Tibial nerve (tissue), 3 donors: ENCODE measurements around the gene ZCCHC17.

Experiments
- POLR2A ChIP-seq, 2 donors: fragments of 450-650 bp; IDR thresholded peaks; one replicate each; pipeline ENCODE4 v1.6.1; 2017; ENCODE audit warnings: antibody characterized with exemption in 2 of 2, mild to moderate bottlenecking in 2 of 2, moderate library complexity in 2 of 2
- TF ChIP-seq, protein P1 (sequence below), 5 experiments: fragments of 200-600 bp in 3 of 5; fragments of 450-650 bp in 2 of 5; sonication (generic) in 3 of 5; IDR thresholded peaks; one replicate each; pipeline ENCODE4 v1.5.1; 2016 to 2019; ENCODE audit warnings: antibody characterized with exemption in 5 of 5, mild to moderate bottlenecking in 3 of 5, moderate library complexity in 2 of 5

DNA sequence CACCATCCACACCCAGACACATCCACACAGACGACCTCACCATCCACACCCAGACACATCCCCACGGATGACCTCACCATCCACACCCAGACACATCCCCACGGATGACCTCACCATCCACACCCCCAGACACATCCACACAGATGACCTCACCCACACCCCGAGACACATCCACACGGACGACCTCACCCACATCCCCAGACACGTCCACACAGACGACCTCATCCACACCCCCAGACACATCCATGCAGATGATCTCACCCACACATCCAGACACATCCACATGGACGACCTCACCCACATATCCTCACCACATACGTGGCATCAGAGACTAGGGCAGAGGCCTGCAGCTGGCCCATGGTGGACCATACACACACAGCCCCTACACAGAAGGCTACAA, 90.8 kb downstream of the ZCCHC17 start:
- TF ChIP-seq, protein P1, sequence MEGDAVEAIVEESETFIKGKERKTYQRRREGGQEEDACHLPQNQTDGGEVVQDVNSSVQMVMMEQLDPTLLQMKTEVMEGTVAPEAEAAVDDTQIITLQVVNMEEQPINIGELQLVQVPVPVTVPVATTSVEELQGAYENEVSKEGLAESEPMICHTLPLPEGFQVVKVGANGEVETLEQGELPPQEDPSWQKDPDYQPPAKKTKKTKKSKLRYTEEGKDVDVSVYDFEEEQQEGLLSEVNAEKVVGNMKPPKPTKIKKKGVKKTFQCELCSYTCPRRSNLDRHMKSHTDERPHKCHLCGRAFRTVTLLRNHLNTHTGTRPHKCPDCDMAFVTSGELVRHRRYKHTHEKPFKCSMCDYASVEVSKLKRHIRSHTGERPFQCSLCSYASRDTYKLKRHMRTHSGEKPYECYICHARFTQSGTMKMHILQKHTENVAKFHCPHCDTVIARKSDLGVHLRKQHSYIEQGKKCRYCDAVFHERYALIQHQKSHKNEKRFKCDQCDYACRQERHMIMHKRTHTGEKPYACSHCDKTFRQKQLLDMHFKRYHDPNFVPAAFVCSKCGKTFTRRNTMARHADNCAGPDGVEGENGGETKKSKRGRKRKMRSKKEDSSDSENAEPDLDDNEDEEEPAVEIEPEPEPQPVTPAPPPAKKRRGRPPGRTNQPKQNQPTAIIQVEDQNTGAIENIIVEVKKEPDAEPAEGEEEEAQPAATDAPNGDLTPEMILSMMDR (IDR thresholded peaks at IDR 0.05): no peak
- no peak for TF ChIP-seq POLR2A (IDR thresholded peaks at IDR 0.05)
